GM18511 (cell line): ENCODE measurements around the gene PRSS21.

Source experiments
- ATAC-seq: cut with Tn5 transposase; IDR thresholded peaks from one replicate; pipeline ENCODE4 v1.9.1; 2021; ENCODE audit warnings: mild to moderate bottlenecking, moderate library complexity; ENCODE audit not compliant: unreplicated experiment

Gene PRSS21

DNA sequence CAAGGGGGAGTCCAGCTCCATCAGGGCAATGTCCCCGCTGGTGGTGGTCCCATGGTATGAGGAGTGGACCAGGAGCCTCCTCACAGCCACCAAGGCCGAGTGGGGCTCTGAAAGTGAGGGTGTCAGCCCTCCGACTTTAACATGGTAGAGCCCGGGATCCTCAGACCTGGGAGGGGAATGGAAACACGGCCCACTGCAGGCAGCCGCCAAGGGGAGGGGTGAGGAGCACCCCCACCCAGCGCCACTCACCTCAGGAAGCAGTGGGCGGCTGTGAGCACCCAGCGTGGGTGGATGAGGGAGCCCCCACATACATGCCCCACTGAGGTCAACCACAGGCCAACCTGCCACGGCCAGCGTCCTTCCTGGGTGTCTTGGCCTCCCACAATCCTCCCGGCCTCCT is 23.9 kb downstream of the PRSS21 start:
- ATAC-seq, result no peak

DNA sequence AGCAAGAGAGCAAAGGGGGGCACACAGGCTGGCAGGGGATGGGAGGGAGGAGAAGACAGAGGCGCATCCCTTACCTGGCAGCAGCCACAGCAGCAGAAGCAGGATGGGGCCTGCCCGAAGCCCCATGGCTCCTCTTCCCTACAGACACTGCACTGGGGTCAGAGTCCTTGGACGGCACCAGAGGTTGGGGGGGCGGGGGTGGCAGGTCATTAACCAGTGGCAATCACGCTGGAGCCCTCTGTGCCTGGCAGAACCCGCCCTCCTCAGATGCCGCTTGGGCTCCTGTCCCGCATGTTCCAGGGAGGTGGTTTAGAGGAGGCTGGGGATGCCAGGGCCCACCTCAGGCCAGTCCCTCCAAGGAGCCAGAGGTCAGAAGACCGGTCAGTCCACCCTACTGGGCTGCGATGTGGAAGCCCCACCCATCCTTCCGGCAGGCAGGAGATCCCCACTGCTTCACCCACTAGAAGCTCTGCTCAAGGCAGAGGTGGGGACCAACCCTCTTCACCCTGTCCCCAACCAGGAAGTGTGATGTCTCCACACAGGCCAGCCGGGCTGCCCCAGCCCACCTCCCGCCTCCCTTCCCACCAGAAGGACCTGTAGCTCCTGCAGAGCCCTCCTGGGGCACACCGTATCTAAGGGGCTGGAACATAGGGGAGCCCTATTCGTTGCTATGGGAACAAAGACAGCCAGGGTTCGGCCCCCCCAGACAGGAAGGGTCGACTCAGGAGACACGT is 24.7 kb downstream of the PRSS21 start:
- ATAC-seq, result no peak

DNA sequence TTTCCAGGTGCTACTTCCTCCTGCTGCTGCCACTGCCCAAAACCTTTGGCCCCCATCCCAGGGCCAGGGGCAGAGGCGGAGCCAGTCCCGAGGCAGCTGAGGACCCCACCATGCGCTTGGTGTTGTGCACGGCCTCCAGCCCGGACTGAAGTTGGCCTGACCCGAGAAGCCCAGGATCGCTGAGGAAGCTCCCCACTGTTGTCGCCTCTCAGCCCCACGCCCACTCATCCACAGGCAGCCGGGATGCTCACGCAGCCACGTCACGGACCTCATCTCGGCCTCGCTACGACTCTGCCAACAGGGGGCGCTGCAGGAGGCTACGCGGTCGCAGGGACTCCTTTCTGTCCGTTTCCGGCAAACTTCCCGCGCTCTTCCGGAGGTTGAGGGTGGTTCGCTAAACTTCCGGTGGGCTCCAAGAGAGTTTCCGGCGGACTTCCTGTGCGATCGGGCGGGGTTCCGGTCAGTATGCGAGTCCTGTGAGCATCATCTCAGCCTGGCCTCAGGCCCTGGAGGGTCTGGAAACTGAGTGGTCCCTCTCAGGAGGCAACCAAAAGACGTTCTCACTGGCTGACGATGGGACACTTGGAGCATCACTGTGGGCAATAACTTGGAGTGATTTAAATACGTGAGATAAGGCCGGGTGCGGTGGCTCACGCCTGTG is 25.4 kb downstream of the PRSS21 start:
- no peak for ATAC-seq

DNA sequence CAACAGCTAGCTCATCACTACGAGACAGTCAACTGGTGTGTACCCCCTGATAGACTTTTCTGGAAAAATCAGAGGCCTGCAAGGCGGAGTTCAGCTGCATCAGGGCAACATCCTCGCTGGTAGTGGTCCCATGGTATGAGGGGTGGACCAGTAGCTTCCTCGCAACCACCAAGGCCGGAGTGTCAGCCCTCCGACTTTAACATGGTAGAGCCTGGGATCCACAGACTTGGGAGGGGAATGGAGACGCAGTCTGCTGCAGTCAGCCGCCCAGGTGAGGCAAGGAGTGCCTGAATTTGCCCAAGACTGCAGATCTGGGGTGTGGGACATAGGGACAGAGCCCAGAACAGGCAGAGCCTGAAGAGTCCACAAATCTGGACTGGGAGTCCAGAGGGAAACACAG is 26.5 kb downstream of the PRSS21 start:
- ATAC-seq, result no peak

DNA sequence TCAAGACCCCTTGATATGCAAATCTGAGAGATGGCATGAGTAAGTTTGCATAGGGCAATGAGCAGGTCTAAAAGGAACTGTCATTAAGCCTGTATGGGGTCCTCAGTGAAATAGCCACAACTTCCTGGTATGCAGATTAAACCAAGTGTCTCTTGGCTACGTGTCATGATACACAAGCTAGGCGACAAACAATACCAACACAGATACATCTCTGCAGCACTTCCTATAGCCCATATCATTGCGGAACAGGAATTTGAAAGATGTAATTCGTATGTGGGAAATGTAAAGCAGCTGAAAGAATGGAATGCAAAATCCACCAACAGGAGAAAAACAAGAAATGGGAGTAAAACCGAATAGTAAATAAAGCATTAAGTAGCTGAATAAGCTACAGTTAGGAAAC is 28.1 kb downstream of the PRSS21 start:
- ATAC-seq, result no peak

DNA sequence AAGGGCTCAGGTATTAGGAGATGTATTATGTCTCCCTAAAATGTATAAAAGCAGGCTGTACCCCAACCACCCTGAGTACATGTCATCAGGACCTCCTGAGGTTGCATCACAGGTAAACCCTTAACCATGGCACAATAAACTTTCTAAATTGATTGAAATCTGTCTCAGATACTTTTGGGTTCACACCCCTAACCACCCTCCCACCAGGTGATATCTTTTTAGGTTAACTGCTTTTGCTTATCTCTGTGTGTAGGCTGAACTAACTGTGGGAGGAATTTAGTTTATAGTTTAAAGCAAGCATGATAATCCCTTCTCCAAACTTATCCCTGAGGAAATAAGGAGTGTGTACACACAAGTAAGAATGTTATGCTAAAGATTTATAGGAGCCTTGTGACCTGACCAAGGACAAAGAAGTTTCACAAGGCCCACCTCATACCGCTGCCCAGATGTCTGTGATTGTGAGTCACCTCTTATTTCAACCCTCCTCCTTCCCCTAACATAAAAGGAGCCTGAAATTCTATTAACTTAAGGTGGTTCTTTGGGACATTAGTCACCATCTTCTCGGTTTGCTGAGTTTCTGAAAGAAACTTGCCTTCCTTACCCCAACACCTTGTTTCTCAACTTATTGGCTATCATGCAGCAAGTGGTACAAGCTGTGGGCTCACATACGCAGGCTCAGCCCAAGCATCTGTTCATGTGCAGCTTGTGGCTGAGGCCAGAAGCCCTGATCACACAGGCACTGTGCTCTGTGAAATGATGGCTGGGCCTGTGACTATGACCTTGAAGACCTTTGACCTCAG is 29.7 kb downstream of the PRSS21 start:
- no peak for ATAC-seq

DNA sequence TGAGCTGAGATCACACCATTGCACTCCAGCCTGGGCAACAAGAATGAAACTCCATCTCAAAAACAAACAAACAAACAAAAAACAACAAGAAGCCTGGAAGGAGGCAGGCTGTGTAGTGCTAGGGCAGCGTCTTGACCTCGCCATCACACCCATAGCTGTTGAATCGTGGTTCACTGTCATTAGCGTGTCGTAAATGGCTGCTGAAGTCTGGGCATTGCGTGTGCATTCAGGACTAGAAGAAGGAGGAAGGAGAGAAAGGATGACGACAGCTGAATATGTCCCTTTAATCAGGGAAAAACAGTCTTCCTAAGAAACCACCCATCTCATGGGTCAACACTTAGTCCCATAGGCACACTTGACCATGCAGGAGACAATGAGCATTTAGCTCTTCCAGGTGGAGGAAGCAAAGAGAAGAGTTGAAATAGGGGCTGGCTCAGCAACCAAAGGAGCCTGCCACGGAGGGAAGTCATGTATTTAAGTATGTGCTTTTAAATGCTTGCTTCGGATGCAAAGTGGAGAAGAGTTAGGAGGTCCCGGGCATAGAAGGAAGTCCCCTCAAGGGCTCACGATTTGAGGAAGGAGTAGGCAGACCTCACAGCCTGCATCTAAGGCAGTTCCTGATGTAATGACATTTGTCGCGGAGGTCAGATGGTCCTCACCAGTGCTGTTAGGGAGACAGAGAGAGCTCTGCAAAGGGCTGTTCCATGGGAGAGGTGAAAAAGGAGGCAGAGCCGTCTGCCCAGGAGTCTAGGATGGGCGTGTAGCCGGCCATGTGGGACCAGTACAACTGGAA is 32.1 kb downstream of the PRSS21 start:
- no peak for ATAC-seq

DNA sequence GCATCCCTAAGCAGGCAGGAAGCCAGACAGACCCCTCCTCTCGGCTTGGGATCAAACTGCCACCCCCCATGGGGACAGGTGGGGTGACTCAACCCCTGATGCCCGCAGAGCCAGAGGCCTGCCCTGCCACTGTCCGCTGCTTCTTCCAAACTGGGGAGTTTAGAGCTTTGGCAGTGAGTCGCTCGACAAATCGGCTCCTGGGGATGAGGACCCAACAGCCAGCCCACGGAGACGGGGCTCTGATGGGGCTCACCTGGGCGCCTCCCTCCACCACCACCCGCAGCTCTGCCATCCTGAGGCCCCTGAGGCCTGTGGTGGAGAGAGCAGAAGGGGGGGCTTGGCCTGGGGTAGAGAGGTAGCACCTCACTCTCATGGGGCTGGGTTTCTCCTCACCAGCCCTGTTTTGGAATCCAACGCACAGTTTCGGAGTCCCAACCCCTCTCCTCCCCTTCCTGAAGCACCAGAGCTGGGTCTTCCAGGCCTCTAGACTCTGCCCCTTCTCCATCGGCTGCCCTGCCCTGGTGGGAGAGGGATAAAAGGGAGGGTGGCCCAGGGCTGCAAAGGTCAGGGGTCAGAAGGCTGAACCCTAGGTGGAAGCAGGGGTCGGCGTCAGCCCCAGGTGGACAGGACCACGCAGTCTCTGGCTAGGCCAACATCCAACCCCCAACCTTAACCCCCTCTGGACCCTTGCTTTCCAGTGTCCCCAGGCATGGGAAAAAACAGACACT is 35.1 kb downstream of the PRSS21 start:
- ATAC-seq, result no peak

DNA sequence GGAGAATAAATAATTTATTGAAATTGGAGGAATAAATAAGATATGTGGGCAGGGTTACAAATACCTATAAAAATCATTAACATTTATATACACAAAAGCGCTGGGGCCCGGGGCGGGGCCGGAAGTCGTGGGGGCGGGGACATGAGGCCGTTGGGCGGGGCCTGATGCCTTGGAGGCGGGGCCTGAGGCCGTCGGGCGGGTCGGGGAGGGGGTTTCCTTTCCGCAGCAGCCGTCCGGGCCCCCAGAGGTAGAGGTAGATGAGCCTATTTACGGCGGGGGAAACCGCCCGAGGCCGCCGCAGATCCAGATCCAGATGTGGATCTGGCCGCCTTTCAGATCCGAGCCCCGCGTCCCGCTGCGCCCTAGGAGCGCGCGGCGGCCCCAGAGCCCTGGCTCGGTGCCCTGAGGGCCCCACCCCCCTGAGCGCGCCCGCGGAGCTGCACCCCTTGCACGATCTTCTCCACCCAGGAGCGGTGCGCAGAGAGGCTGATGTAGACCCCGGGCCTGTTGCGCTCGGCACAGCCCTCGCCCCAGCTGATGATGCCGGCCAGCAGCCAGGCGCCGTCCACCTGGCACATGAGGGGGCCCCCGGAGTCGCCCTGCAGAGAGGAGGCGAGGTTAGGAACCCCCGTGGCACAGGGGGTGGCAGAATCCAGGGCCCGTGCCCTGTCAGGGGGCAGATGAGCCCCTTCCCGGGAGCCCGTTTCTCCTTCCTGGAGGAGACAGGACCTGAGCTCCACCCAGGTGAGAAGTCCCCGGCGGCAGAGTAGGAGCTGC is 35.9 kb downstream of the PRSS21 start:
- ATAC-seq, result no peak

DNA sequence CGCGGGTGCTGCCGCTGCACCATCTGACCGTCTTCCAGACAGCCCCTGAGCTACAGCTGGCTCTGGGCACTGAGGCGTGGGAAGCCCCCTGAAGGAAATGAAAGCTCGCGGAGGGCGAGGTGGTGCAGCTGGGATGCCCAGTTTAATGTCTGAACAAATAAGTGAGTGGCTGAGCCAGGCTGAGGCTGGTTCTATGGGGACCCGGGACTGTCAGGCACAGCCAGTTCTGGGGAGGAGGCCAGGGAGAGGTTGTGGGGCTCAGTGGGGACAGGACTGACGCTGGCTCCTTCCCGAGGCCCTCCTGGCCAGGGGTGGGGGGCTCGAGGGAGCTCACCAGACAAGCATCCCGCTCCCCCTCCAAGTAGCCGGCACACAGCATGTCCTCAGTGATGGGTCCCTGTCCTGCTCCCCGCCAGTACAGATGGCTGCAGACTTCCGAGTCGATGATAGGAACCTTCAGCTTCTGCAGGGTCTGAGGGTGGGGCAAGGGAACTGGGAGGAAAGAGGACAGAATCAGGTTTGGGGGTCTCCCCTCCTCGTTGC is 36.6 kb downstream of the PRSS21 start:
- no peak for ATAC-seq

DNA sequence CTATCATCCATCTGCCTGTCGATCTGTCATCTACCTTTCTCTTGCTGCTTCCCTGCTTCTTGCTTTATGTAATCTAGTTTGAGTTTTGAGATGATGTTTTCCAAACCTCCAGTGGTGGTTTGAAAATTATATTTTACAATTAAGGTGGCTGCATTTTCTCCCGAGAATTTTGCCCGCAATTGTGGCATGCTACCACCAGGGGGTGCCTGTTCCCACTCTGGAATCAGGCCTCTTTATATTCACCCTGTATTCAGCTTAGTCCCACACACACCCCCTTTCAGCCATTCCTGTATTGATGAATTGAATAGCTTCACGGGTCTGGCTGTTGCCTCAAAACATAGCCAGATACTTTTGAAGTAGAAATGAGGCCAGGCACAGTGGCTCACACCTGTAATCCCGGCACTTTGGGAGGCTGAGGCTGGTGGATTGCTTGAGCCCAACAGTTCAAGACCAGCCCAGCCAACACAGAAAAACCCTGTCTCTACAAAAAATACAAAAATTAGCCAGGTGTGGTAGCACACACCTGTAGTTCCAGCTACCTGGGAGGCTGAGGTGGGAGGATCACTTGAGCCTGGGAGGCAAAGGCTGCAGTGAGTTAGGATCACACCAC is 37.8 kb downstream of the PRSS21 start:
- no peak for ATAC-seq

DNA sequence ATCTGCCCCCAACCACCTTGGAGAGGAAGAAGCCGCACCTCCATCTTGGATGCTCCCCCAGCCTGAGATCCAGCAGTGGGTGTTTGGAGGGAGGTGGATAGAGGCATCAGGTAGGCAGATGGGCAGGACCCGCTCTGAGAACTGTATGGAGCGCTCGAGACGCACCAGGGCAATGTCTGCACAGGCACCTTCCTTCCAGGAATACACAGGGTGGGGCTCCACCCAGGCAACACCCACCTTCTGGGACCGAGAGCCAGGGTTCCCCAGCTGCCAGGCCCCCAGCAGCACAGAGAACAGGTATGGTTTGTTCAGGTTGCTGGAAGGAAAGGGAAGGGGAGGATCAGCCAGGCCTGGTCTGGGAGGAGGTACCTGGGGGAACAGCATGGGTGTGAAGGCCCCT is 38.5 kb downstream of the PRSS21 start:
- ATAC-seq, result no peak

DNA sequence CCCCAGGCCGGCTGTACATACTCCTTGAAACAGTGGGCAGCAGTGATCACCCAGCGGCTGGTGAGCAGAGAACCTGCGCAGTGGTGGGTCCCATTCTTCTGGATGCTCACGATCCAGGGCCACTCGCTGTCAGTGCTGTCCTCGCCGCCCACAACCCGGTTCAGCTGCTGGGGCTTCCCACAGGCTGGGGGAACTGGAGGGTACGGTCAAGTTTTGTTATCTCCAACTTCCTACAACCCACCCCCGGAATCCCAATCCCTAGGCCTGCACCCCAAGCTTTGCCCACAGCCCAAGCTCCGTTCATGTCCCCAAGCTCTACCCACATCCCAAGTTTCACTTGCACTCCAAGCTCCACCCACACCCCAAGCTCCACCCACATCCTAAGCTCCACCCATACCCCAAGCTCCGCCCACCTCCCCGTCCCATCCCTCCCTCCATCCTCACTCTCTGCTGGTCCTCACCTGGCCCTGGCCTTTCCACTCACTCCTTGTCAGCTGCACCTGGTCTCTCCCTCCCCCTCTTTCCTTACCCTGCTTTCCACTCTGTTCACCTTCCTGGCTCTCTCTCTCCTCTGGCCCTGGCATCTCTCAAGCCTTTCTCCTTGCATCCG is 39.1 kb downstream of the PRSS21 start:
- ATAC-seq, result no peak

DNA sequence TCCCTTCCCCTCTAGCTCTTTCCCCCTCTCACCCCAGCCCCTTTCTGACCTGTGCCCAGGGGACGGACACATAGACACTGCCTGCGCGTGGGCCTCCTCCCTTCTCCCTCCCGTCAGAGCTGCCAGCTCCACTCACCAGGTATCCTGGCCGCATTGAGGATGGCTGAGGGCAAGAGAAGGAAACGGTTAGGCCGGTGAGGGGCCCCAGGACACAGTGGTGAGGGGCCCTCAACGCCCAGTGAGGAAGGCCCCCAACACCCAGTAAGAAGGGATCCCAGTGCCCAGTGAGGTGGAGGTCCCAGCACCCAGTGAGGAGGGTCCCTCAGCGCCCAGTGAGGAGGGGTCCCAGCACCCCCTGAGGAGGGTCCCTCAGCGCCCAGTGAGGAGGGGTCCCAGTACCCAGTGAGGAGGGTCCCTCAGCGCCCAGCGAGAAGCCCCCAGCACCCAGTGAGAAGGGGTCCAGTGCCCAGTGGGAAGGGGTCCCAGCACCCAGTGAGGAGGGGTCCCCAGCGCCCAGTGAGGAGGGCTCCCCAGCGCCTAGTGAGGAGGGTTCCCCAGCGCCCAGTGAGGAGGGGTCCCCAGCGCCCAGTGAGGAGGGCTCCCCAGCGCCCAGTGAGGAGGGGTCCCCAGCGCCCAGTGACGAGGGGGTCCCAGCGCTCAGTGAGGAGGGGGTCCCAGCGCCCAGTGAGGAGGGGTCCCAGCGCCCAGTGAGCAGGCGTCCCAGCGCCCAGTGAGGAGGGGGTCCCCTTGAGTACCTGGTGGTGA is 39.8 kb downstream of the PRSS21 start:
- ATAC-seq, result no peak

DNA sequence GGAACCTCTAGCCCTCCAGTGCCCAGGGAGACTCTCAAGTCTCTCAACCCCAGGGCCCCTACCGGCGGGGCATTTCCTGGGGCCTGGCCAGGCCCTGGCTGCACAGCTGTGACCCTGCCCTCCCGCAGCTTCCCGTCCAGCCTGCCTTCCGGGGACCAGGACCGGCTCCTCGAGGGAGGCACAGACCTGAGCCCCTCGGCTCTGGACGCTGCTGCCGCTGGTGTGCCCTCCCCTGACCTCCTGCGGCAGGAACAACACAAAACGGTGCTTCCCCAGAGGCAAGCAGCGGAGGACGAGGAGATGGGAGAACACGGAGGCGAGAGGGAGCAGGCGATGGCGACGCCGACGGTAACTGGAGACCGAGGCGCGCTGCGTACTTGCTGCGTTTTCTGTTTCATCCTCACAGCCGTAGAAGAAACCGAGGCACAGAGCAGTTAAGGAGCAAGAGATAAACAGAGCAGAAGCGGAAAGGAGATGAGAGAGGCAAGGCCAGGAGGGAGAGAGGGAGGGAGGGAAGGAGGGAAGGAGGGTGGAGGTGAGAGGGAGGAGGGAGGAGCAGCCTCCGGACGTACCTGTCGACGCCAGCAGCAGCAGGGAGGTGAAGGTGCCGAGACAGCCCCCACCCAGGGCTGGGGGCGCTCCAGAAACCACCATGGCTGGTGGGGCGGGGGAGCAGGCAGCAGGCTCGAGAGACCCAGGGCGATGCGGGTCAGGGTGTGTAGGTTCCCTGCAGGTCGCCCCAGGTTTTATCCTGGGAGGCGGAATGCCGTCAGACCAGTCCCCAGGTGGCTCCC is 40.6 kb downstream of the PRSS21 start, which contains the start of gene PRSS22:
Gene PRSS22, minus strand, starts transcription at position 720 of the 794 bp plus-strand sequence. Its CDS starts 66 bp downstream, at position 654.
- ATAC-seq, result no peak

DNA sequence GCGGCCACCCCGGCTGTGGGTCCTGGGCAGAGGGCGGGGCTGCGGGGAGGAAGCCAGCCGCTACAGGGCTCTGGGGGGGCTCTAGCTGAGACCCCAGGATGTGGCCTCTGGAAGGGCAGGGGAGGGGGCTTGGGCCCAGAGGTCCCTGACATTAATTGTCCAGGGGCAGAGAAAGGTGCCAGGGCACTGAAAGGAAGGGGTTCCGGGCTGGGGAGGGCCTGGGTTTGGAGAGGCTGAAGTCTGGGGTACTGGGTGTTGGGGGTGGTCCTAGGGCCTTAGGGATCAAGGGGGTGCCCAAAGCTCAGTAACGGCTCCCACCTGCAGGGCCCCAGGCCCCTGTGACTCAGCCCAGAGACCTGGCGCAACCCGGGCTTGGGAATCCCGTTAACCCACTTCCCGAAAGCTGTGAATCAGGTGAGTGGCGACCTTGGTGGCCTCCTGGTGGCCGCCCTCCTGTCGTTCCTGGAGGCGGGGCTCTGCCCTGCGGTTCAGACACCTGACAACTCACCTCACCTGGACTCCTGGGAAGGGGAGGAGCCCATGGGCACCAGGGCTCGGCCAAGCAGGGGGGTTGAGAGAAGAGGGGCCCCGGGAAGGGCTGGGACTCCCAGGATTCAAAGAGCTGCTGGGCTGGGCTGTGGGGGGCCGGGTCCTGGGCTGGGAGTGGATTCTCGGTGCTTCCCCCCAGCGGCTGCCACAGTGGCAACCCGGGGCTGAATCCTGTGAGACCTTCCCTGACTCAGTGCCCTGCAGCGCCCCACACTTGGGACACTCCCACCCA is 41.4 kb downstream of the PRSS21 start:
- no peak for ATAC-seq
